ENCODE data around the gene ABHD17A.

ABHD17A gene

GRCh38 chr19:1839658-1840540 lies 45.4 kb downstream of the ABHD17A start:
- DNase-seq (ENCODE audit: low read depth in 2 of 2), result no peak

DNA sequence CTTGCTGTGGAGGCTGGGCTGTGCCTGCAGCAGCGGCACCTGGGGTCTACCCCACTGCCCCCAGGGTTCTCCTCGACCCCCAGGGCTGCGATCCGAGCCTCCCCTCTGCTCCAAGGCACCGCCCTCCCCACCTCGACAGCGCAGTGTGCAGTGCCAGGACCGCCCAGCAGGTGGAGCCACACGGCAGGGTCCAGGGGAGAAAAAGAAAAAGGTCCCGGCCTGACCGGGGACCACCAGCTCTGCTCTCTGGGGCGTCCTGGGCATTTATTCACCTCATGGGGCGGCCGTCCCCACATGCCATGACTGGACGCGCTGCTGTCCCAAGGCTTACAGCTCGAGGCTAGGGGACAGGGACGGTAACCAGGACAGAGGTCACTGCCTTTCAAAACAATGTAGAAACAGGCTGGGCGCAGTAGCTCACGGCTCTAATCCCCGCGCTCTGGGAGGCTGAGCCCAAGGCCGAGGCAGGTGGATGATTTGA lies 47.6 kb downstream of the ABHD17A start:
- peak in 1 of 2 donors; percentile 74 for DNase-seq (ENCODE audit: low read depth in 2 of 2)

- DNase-seq (ENCODE audit: low read depth in 2 of 2), result no peak
Measured at GRCh38 chr19:1837222-1837565, 48.1 kb downstream of the ABHD17A start.

DNA sequence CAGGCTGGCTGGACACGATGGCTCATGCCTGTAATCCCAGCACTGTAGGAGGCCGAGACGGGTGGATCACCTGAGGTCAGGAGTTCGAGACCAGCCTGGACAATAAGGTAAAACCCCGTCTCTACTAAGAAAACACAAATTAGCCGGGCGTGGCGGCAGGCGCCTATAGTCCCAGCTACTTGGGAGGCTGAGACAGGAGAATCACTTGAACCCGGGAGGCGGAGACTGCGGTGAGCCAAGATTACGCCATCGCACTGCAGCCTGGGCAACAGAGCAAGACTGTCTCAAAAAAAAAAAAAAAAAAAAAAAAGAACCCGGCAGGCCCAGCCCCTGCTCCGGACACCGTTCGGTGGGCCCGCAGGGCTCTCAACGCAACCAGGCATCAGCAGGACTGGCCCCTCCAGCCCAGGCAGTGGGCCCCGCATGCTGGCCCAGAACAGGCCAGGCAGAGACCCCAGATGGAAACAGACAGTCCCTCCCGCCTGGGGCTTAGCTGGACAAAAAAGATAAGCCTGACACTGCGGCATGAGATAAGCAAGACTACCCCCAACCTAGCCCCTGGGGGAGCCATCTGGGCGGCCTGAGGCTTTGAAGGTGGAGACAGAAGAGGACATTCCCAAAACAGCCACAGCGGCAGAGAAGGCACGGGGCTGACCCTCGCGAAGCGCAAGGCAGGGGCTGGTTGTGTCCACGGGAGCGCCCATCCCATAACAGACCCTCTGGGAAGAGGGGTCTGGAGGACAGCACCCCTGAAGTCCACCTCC lies 48.7 kb downstream of the ABHD17A start:
- DNase-seq (ENCODE audit: low read depth in 2 of 2), result no peak

GRCh38 chr19:1833540-1833939 lies 51.8 kb downstream of the ABHD17A start:
- no peak for DNase-seq (ENCODE audit: low read depth in 2 of 2)

DNA sequence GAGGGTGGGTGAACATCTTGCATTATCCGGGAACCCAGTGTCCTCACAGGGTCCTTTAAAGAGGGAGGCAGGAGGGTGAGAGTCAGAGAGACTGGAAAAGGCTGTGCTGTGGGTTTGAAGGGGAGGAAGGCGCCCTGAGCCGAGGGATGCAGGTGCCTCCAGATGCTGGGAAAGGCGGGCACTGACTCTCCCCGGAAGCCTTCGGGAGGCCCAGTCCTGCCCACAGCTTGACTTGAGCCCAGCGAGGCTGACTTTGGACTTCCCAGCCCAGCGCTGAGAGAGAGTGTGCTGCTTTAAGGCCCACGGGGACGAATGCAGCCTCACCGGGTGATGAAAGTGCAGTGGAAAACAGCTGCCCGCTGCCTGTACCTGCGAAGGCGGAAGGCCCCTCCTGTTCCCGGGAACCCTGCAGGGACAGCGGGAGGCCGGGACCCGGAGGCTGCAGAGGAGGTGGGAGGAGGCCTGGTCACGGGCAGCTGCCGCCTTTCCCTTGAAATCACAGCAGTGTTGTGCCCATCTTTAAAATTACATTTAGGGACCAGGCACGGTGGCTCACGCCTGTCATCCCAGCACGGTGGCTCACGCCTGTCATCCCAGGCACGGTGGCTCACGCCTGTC lies 53.1 kb downstream of the ABHD17A start:
- DNase-seq (ENCODE audit: low read depth in 2 of 2), result no peak

- DNase-seq (ENCODE audit: low read depth in 2 of 2), result no peak
Measured at GRCh38 chr19:1830978-1831377, 54.3 kb downstream of the ABHD17A start.

DNA sequence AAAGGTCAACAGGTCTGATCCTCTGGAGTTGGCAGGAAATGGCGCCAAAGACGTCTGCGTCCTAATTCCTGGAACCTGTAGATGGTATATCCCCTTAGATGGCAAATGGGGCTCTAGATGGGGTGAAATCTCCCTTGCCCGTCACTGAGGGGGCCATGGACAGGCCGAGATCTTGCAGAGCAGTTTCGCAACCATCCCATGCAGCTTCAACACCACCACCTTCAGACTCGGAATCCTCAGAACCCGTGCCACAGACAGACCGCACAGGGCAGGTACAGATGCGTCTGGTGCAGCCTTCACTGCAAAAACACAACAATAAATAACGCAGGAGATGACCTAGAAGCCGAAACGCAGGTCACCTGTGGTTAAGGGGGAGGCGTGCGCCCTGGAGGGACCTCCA lies 54.7 kb downstream of the ABHD17A start:
- DNase-seq (ENCODE audit: low read depth in 2 of 2), result no peak

DNA sequence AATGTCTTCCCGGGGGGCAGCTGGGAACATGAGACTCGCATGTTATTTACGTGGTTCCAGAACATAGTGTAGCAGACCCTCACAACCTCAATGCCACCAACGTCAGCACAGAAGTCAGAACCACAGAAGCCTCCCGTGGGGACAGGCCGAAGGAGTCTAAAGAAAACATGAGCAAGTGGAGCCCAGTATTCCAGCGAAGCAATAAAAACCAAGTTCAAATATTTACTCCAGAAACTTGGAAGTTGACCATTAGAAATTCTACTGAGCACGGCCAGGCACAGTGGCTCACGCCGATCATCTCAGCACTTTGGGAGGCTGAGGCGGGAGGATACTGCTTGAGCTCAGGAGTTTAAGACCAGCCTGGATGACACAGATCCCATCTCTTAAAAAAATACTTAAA lies 55.3 kb downstream of the ABHD17A start:
- DNase-seq (ENCODE audit: low read depth in 2 of 2), result no peak

GRCh38 chr19:1828279-1829238 lies 56.7 kb downstream of the ABHD17A start:
- no peak for DNase-seq (ENCODE audit: low read depth in 2 of 2)

- no peak for DNase-seq (ENCODE audit: low read depth in 2 of 2)
Measured at GRCh38 chr19:1827566-1828278, 57.6 kb downstream of the ABHD17A start.
